Astrocyte (in vitro differentiated cells and primary cell): ENCODE results near the gene KAT7. TPM values are rescaled to one million over a fixed set of nuclear protein-coding genes. Genes with fewer than 3 reads are reported as not detected.
A peak's percentile ranks its signal among the peaks of the same experiment; 100 is the strongest.

Experiments
- DNase-seq: peaks from one replicate; pipeline ENCODE4 v3.0.0-alpha.2; 2010; ENCODE audit warnings: low read depth
- FAIRE-seq: peaks from 2 replicates; lab custom pipeline; 2011; peaks lifted over from hg19 to GRCh38; lab: Jason Lieb, UNC
- H2AFZ ChIP-seq: 2 replicates; pipeline ENCODE4 v1.6.0; 2012; ENCODE audit warnings: low read depth, low read length, inconsistent platforms
- H3K27ac ChIP-seq: 2 replicates; pipeline ENCODE4 v1.5.1; 2011; ENCODE audit warnings: low read depth, low read length, inconsistent platforms
- H3K27me3 ChIP-seq: 2 replicates; pipeline ENCODE4 v1.6.0; 2011; ENCODE audit warnings: low read length, inconsistent platforms; ENCODE audit not compliant: insufficient read depth
- H3K36me3 ChIP-seq: 2 replicates; pipeline ENCODE4 v1.5.1; 2011; ENCODE audit warnings: low read length, inconsistent platforms; ENCODE audit not compliant: insufficient read depth
- H3K4me1 ChIP-seq: 2 replicates; pipeline ENCODE4 v1.5.1; 2011; ENCODE audit warnings: low read length, inconsistent platforms; ENCODE audit not compliant: insufficient read depth
- H3K4me2 ChIP-seq: 2 replicates; pipeline ENCODE4 v1.6.0; 2012; ENCODE audit warnings: low read length, inconsistent platforms
- H3K4me3 ChIP-seq: 2 replicates; pipeline ENCODE4 v1.5.1; 2011; ENCODE audit warnings: low read depth, mild to moderate bottlenecking, low read length, inconsistent platforms; ENCODE audit not compliant: insufficient read depth
- H3K79me2 ChIP-seq: 2 replicates; pipeline ENCODE4 v1.6.0; 2012; ENCODE audit warnings: mild to moderate bottlenecking, low read length, inconsistent platforms; ENCODE audit not compliant: insufficient read depth
- H3K9ac ChIP-seq: 2 replicates; pipeline ENCODE4 v1.6.0; 2012; ENCODE audit warnings: mild to moderate bottlenecking, low read length, inconsistent platforms
- H3K9me3 ChIP-seq: 2 replicates; pipeline ENCODE4 v1.5.1; 2012; ENCODE audit warnings: low read depth, mild to moderate bottlenecking, low read length, inconsistent platforms; ENCODE audit not compliant: insufficient read depth
- H4K20me1 ChIP-seq: 2 replicates; pipeline ENCODE4 v1.6.0; 2012; ENCODE audit warnings: low read length, inconsistent platforms; ENCODE audit not compliant: insufficient read depth
- H3K27ac Mint-ChIP-seq: one replicate; pipeline ENCODE4 v1.8.0; 2021; ENCODE audit warnings: mild to moderate bottlenecking, mixed read lengths; ENCODE audit not compliant: unreplicated experiment
- H3K27me3 Mint-ChIP-seq: one replicate; pipeline ENCODE4 v1.8.0; 2021; ENCODE audit warnings: low read depth, mixed read lengths; ENCODE audit not compliant: unreplicated experiment
- H3K36me3 Mint-ChIP-seq: one replicate; pipeline ENCODE4 v1.8.0; 2021; ENCODE audit warnings: low read depth, mixed read lengths; ENCODE audit not compliant: unreplicated experiment
- H3K4me1 Mint-ChIP-seq: one replicate; pipeline ENCODE4 v1.8.0; 2021; ENCODE audit warnings: low read depth, mixed read lengths; ENCODE audit not compliant: unreplicated experiment
- H3K4me3 Mint-ChIP-seq: one replicate; pipeline ENCODE4 v1.8.0; 2021; ENCODE audit warnings: mild to moderate bottlenecking, moderate library complexity, mixed read lengths; ENCODE audit not compliant: unreplicated experiment
- H3K9me3 Mint-ChIP-seq: one replicate; pipeline ENCODE4 v1.8.0; 2021; ENCODE audit warnings: mild to moderate bottlenecking, mixed read lengths; ENCODE audit not compliant: unreplicated experiment
- CTCF ChIP-seq: IDR thresholded peaks from 2 replicates; pipeline ENCODE4 v1.5.1; 2011; ENCODE audit warnings: low read depth, mild to moderate bottlenecking, inconsistent platforms, low read length, moderate library complexity; ENCODE audit not compliant: insufficient read depth
- EZH2 ChIP-seq: IDR thresholded peaks from 2 replicates; pipeline ENCODE4 v1.6.1; 2012; ENCODE audit warnings: mild to moderate bottlenecking, low read length, inconsistent platforms; ENCODE audit not compliant: insufficient read depth
- total RNA-seq: library from RNA; stranded (reverse); gene quantifications from 2 replicates; pipeline ENCODE4 v1.2.1, GENCODE V29; 2021

Gene KAT7
- total RNA-seq, 1 donor from 2014 or later: 42.0 TPM

- Histone ChIP-seq H4K20me1 (peaks cover 4% of the 10 kb centered on the region), H3K9ac (no peak overlapping the region), H3K4me1 (no peaks in the 10 kb centered on the region), H3K9me3 (no peaks in the 10 kb centered on the region), H3K4me3 (no peak overlapping the region), H3K79me2 (no peaks in the 10 kb centered on the region), H3K4me2 (no peak overlapping the region), H3K36me3 (no peaks in the 10 kb centered on the region), H3K27ac (no peak overlapping the region), H2AFZ (no peak overlapping the region), H3K27me3 (no peaks in the 10 kb centered on the region)
- FAIRE-seq (no peak), DNase-seq (peak; percentile 20)
- Mint-ChIP-seq H3K36me3 (peaks cover 5% of the 10 kb centered on the region), H3K27ac (no peak overlapping the region), H3K27me3 (no peaks in the 10 kb centered on the region), H3K4me3 (no peak overlapping the region), H3K9me3 (peaks cover 2% of the 10 kb centered on the region), H3K4me1 (peaks cover 15% of the 10 kb centered on the region)
- TF ChIP-seq CTCF (no peak), EZH2 (no peak)
Observed at GRCh38 chr17:49741009-49741691, 47.3 kb upstream of the KAT7 start.

GRCh38 chr17:49741692-49742076 is 46.8 kb upstream of the KAT7 start:
- Histone ChIP-seq H3K27ac (no peak overlapping the region), H2AFZ (no peak overlapping the region), H3K9me3 (no peaks in the 10 kb centered on the region), H3K27me3 (no peaks in the 10 kb centered on the region), H3K4me3 (no peak overlapping the region), H3K79me2 (no peaks in the 10 kb centered on the region), H3K4me2 (no peak overlapping the region), H4K20me1 (peaks cover 4% of the 10 kb centered on the region), H3K36me3 (no peaks in the 10 kb centered on the region), H3K9ac (no peak overlapping the region), H3K4me1 (no peaks in the 10 kb centered on the region)
- FAIRE-seq: no peak
- Mint-ChIP-seq H3K27me3 (no peaks in the 10 kb centered on the region), H3K9me3 (peaks cover 2% of the 10 kb centered on the region), H3K4me3 (no peak overlapping the region), H3K27ac (no peak overlapping the region), H3K4me1 (peaks cover 15% of the 10 kb centered on the region), H3K36me3 (peaks cover 5% of the 10 kb centered on the region)
- DNase-seq: no peak
- TF ChIP-seq EZH2 (no peak), CTCF (no peak)

GRCh38 chr17:49742166-49742638 is 46.3 kb upstream of the KAT7 start:
- no peak overlapping the region for H3K27ac Mint-ChIP-seq
- H3K79me2 ChIP-seq: no peaks in the 10 kb centered on the region

More at GRCh38 chr17:49742166-49742638, 46.3 kb upstream of the KAT7 start:
- Histone ChIP-seq H4K20me1 (peaks cover 4% of the 10 kb centered on the region), H3K27me3 (no peaks in the 10 kb centered on the region), H3K36me3 (no peaks in the 10 kb centered on the region), H3K4me2 (no peak overlapping the region), H3K9me3 (no peaks in the 10 kb centered on the region), H3K9ac (no peak overlapping the region), H2AFZ (no peak overlapping the region), H3K4me3 (no peak overlapping the region), H3K4me1 (no peaks in the 10 kb centered on the region), H3K27ac (no peak overlapping the region)
- H3K27me3 Mint-ChIP-seq: no peaks in the 10 kb centered on the region
- H3K36me3 Mint-ChIP-seq: peaks cover 5% of the 10 kb centered on the region
- FAIRE-seq: no peak
- H3K9me3 Mint-ChIP-seq: peaks cover 2% of the 10 kb centered on the region
- DNase-seq: peak; percentile 25
- TF ChIP-seq EZH2: no peak
- TF ChIP-seq CTCF: no peak
- no peak overlapping the region for H3K4me3 Mint-ChIP-seq
- peaks cover 17% of the 10 kb centered on the region for H3K4me1 Mint-ChIP-seq
